HCT116 (cell line): ENCODE results near the gene SUSD6. TPM values are rescaled to one million over a fixed set of nuclear protein-coding genes. Genes with fewer than 3 reads are reported as not detected.

Experiments used
- ATAC-seq: fragments of 200-7000 bp; cut with Tn5 transposase; 2 replicates; pipeline ENCODE4 v1.9.1; 2020; ENCODE audit warnings: mild to moderate bottlenecking, moderate library complexity
- BruUV-seq: library from RNA; stranded (reverse); fragments of 400-500 nt; replicated peaks from 2 replicates; lab custom pipeline; 2021; lab: Mats Ljungman, UMichigan
- CTCF ChIA-PET: fragments of 300-600 bp; sonication (Branson Sonifier 250); formaldehyde crosslinking; loops from one replicate; lab custom pipeline; 2021; ENCODE audit warnings: antibody characterized with exemption; lab: Charles Lee
- POLR2A ChIA-PET: fragments of 300-600, 350-600 bp; sonication (Branson Sonifier 250); formaldehyde crosslinking; loops from one replicate; lab custom pipeline; 2021; ENCODE audit warnings: antibody characterized with exemption; lab: Charles Lee
- RAD21 ChIA-PET, 2 experiments: fragments of 300-600 bp; sonication (Branson Sonifier 250); formaldehyde crosslinking; loops; one replicate each; lab custom pipeline; 2023; ENCODE audit warnings: low total read pairs in 2 of 2; ENCODE audit not compliant: uncharacterized antibody in 2 of 2, unreplicated experiment in 2 of 2, low non-redundant PET in 1 of 2; lab: Charles Lee
- DNase-seq: peaks from one replicate; pipeline ENCODE4 v3.0.0-alpha.2; 2010; ENCODE audit warnings: low read depth, low spot score
- H2AFZ ChIP-seq: fragments of 200-600 bp; shearing (Covaris generic), sonication (generic); 2 replicates; pipeline ENCODE4 v1.6.1; 2017; ENCODE audit warnings: low read depth, mixed run types, mixed read lengths, antibody characterized with exemption, low read length; ENCODE audit not compliant: poor library complexity, severe bottlenecking
- H3K27ac ChIP-seq: 2 replicates; pipeline ENCODE4 v1.5.1; 2012; ENCODE audit warnings: low read depth, low read length
- H3K27me3 ChIP-seq: fragments of 200-600 bp; sonication (generic); 2 replicates; pipeline ENCODE4 v1.6.1; 2016; ENCODE audit warnings: mixed run types, low read length, mixed read lengths; ENCODE audit not compliant: insufficient read depth
- H3K36me3 ChIP-seq, 2 experiments: fragments of 200-500 bp in 1 of 2; fragments of 200-600 bp in 1 of 2; sonication (Bioruptor generic) in 1 of 2; sonication (generic) in 1 of 2; 2 replicates each; pipeline versions ENCODE4 v1.5.1 to v1.6.1; 2014 to 2016; ENCODE audit warnings: low read length in 2 of 2, inconsistent platforms in 1 of 2, mixed read lengths in 1 of 2, mixed run types in 1 of 2; ENCODE audit not compliant: insufficient read depth in 2 of 2, control insufficient read depth in 1 of 2
- H3K4me1 ChIP-seq, 2 experiments: fragments of 200-600 bp in 1 of 2; sonication (generic) in 1 of 2; 2 replicates each; pipeline versions ENCODE4 v1.5.1 to v1.6.1; 2012 to 2017; ENCODE audit warnings: low read length in 2 of 2, inconsistent platforms in 1 of 2, mild to moderate bottlenecking in 1 of 2, mixed read lengths in 1 of 2, mixed run types in 1 of 2, moderate library complexity in 1 of 2; ENCODE audit not compliant: insufficient read depth in 2 of 2, control insufficient read depth in 1 of 2
- H3K4me2 ChIP-seq: fragments of 200-600 bp; sonication (generic); 2 replicates; pipeline ENCODE4 v1.6.1; 2017; ENCODE audit warnings: mixed run types, low read length, mixed read lengths
- H3K4me3 ChIP-seq, 2 experiments: fragments of 200-600 bp in 1 of 2; sonication (generic) in 1 of 2; replicated peaks in 1 of 2; 2 replicates each; pipeline ENCODE4 v1.5.1; 2011 to 2016; ENCODE audit warnings: low read length in 2 of 2, control low read depth in 1 of 2, low read depth in 1 of 2, mild to moderate bottlenecking in 1 of 2, mixed read lengths in 1 of 2, mixed run types in 1 of 2
- H3K79me2 ChIP-seq: fragments of 200-600 bp; sonication (generic); 2 replicates; pipeline ENCODE4 v1.6.1; 2017; ENCODE audit warnings: mild to moderate bottlenecking, mixed run types, low read length, moderate library complexity, mixed read lengths; ENCODE audit not compliant: insufficient read depth
- H3K9ac ChIP-seq: fragments of 200-600 bp; sonication (generic); 2 replicates; pipeline ENCODE4 v1.6.1; 2016; ENCODE audit warnings: low read length, mixed read lengths
- H3K9me2 ChIP-seq: fragments of 200-600 bp; sonication (generic), shearing (Covaris generic); 2 replicates; pipeline ENCODE4 v1.6.1; 2017; ENCODE audit warnings: mixed run types, mild to moderate bottlenecking, moderate library complexity; ENCODE audit not compliant: insufficient read depth
- H3K9me3 ChIP-seq, 2 experiments: fragments of 200-500 bp in 1 of 2; fragments of 200-600 bp in 1 of 2; sonication (Bioruptor generic) in 1 of 2; sonication (generic) in 1 of 2; 2 replicates each; pipeline ENCODE4 v1.6.1; 2014 to 2017; ENCODE audit warnings: low read length in 2 of 2, mixed read lengths in 2 of 2, inconsistent platforms in 1 of 2, low read depth in 1 of 2, mild to moderate bottlenecking in 1 of 2, mixed run types in 1 of 2, moderate library complexity in 1 of 2; ENCODE audit not compliant: control insufficient read depth in 1 of 2, insufficient read depth in 1 of 2
- H4K20me1 ChIP-seq: fragments of 200-600 bp; sonication (generic), shearing (Covaris generic); 2 replicates; pipeline ENCODE4 v1.6.1; 2017; ENCODE audit warnings: mixed run types, mild to moderate bottlenecking, moderate library complexity; ENCODE audit not compliant: insufficient read depth
- CBX3 ChIP-seq: IDR thresholded peaks from 2 replicates; pipeline ENCODE4 v1.6.1; 2012; ENCODE audit warnings: low read depth
- CTCF ChIP-seq, 3 experiments: fragments of 200-600 bp in 1 of 3; sonication (generic) in 1 of 3; IDR thresholded peaks in 2 of 3; conservative IDR thresholded peaks in 1 of 3; 2 replicates each; pipeline ENCODE4 v1.5.1; 2012 to 2017; ENCODE audit warnings: low read depth in 2 of 3, low read length in 2 of 3, antibody characterized with exemption in 1 of 3, borderline replicate concordance in 1 of 3, control low read depth in 1 of 3, mild to moderate bottlenecking in 1 of 3, mixed read lengths in 1 of 3, mixed run types in 1 of 3, moderate library complexity in 1 of 3; ENCODE audit not compliant: insufficient read depth in 1 of 3
- ELF1 ChIP-seq: IDR thresholded peaks from 2 replicates; pipeline ENCODE4 v1.6.1; 2012; ENCODE audit warnings: low read depth, borderline replicate concordance
- EZH2phosphoT487 ChIP-seq: fragments of 200-600 bp; IDR thresholded peaks from 2 replicates; pipeline ENCODE4 v1.6.1; 2018; ENCODE audit warnings: antibody characterized with exemption, borderline replicate concordance
- POLR2A ChIP-seq: IDR thresholded peaks from 2 replicates; pipeline ENCODE4 v1.7.0; 2011; ENCODE audit warnings: borderline replicate concordance; ENCODE audit not compliant: insufficient read depth, insufficient read length; ENCODE audit errors: extremely low read depth
- RAD21 ChIP-seq: IDR thresholded peaks from 2 replicates; pipeline ENCODE4 v1.6.1; 2012; ENCODE audit warnings: low read depth, mild to moderate bottlenecking
- SP1 ChIP-seq: IDR thresholded peaks from 2 replicates; pipeline ENCODE4 v1.6.1; 2012; ENCODE audit warnings: low read depth
- intact Hi-C: fragments of 100-400 bp; cut with micrococcal nuclease; formaldehyde crosslinking; loops from 2 replicates; pipeline ENCODE4 v1.10.0; 2022
- total RNA-seq: library from RNA; stranded (reverse); gene quantifications from one replicate; pipeline ENCODE4 v1.2.1, GENCODE V29; 2021; ENCODE audit not compliant: unreplicated experiment

SUSD6 gene
- total RNA-seq, 1 experiment from 2014 or later, result 6.4 TPM

GRCh38 chr14:69580009-69580577 lies 31.3 kb upstream of the SUSD6 start:
- Histone ChIP-seq H3K9ac (no peak overlapping the region), H3K27ac (no peak overlapping the region), H3K36me3 (no peaks in the 10 kb centered on the region), H3K79me2 (no peaks in the 10 kb centered on the region), H2AFZ (peak overlapping the region; percentile 12), H3K9me2 (no peaks in the 10 kb centered on the region), H3K4me3 (no peak overlapping the region), H3K4me1 (no peaks in the 10 kb centered on the region), H3K27me3 (no peaks in the 10 kb centered on the region), H3K9me3 (no peaks in the 10 kb centered on the region), H4K20me1 (no peaks in the 10 kb centered on the region), H3K4me2 (no peak overlapping the region)
- ChIA-PET POLR2A (no interaction called here), CTCF (interaction anchor here (0.7 to 2.8 kb wide), 7 partner anchors 8 to 228 kb away, joined by 3 to 10 read pairs (median 4); no protein-coding TSS in a partner anchor), RAD21 (interaction anchor here in 1 of 2 experiments (1.7 kb wide), 1 partner anchor 147 kb away, joined by 4 read pairs; no protein-coding TSS in a partner anchor)
- DNase-seq, result peak; percentile 37
- TF ChIP-seq SP1, result no peak
- no peak for TF ChIP-seq CBX3
- no peak for TF ChIP-seq ELF1
- peak; percentile 52 to 80 (median 69); a peak in 5 of 6 replicates for TF ChIP-seq CTCF (IDR thresholded peaks at IDR 0.05 in 2 of 3, conservative IDR thresholded peaks at IDR 0.05 in 1 of 3; ENCODE audit: borderline replicate concordance in 1 of 3, insufficient read depth in 1 of 3, low read depth in 2 of 3, low read length in 2 of 3)
- no peak for TF ChIP-seq POLR2A
- TF ChIP-seq EZH2phosphoT487, result no peak
- peak; percentile 49 for TF ChIP-seq RAD21
- ATAC-seq, result peak; percentile 87
- no TSS peak for BruUV-seq
- intact Hi-C loops, result no loop called here
